Caco-2 (cell line): ENCODE results near the gene DNAJB2. TPM values are rescaled to one million over a fixed set of nuclear protein-coding genes. Genes with fewer than 3 reads are reported as not detected.
A peak's percentile ranks its signal among the peaks of the same experiment; 100 is the strongest.

Experiments
- BruUV-seq: library from RNA; stranded (reverse); fragments of 400-500 nt; replicated peaks from 2 replicates; lab custom pipeline; 2021; lab: Mats Ljungman, UMichigan
- CTCF ChIA-PET: fragments of 300-600 bp; sonication (Branson Sonifier 250); formaldehyde crosslinking; loops from one replicate; lab custom pipeline; 2022; ENCODE audit warnings: antibody characterized with exemption; lab: Charles Lee
- POLR2A ChIA-PET: fragments of 300-600 bp; sonication (Branson Sonifier 250); formaldehyde crosslinking; loops from one replicate; lab custom pipeline; 2022; ENCODE audit warnings: antibody characterized with exemption; lab: Charles Lee
- DNase-seq, 2 experiments: peaks; one replicate each; pipeline versions ENCODE4 v3.0.0 to v3.0.0-alpha.2; 2020 to 2022
- H3K27me3 ChIP-seq: replicated peaks from 2 replicates; pipeline ENCODE4 v1.6.0; 2011; ENCODE audit warnings: low read length; ENCODE audit not compliant: control insufficient read depth, insufficient read depth
- H3K36me3 ChIP-seq: 2 replicates; pipeline ENCODE4 v1.5.1; 2011; ENCODE audit warnings: low read length; ENCODE audit not compliant: control insufficient read depth, insufficient read depth
- H3K4me1 ChIP-seq: fragments of 250-450 bp; sonication (Bioruptor Pico); 2 replicates; pipeline ENCODE4 v1.5.1; 2020; ENCODE audit warnings: mild to moderate bottlenecking
- H3K4me3 ChIP-seq: 2 replicates; pipeline ENCODE4 v1.5.1; 2011; ENCODE audit warnings: low read depth, mild to moderate bottlenecking, control low read depth, low read length
- H3K9me3 ChIP-seq: fragments of 250-450 bp; sonication (Bioruptor Pico); 2 replicates; pipeline ENCODE4 v1.5.1; 2020; ENCODE audit warnings: mild to moderate bottlenecking, moderate library complexity
- H3K27ac Mint-ChIP-seq: one replicate; pipeline ENCODE4 v1.8.0; 2022; ENCODE audit warnings: mixed read lengths; ENCODE audit not compliant: unreplicated experiment
- H3K27me3 Mint-ChIP-seq: one replicate; pipeline ENCODE4 v1.8.0; 2022; ENCODE audit warnings: mixed read lengths; ENCODE audit not compliant: insufficient read depth, unreplicated experiment
- H3K36me3 Mint-ChIP-seq: one replicate; pipeline ENCODE4 v1.8.0; 2022; ENCODE audit warnings: mild to moderate bottlenecking, mixed read lengths; ENCODE audit not compliant: insufficient read depth, unreplicated experiment
- H3K4me1 Mint-ChIP-seq: one replicate; pipeline ENCODE4 v1.8.0; 2022; ENCODE audit warnings: low read depth, mixed read lengths; ENCODE audit not compliant: unreplicated experiment
- H3K4me3 Mint-ChIP-seq: one replicate; pipeline ENCODE4 v1.8.0; 2022; ENCODE audit warnings: mild to moderate bottlenecking, moderate library complexity, mixed read lengths; ENCODE audit not compliant: unreplicated experiment
- H3K9me3 Mint-ChIP-seq: one replicate; pipeline ENCODE4 v1.8.0; 2022; ENCODE audit warnings: mixed read lengths; ENCODE audit not compliant: unreplicated experiment
- intact Hi-C: fragments of 100-400 bp; cut with micrococcal nuclease; formaldehyde crosslinking; loops from one replicate; pipeline ENCODE4 v1.10.0; 2022; ENCODE audit not compliant: unreplicated experiment
- total RNA-seq: library from RNA; stranded (reverse); gene quantifications from 2 replicates; pipeline ENCODE4 v1.2.3, GENCODE V29; 2022
- TF ChIP-seq, protein P1 (sequence below), 2 experiments: fragments of 200-600 bp in 1 of 2; IDR thresholded peaks; 1 replicate in 1 of 2; 2 replicates in 1 of 2; pipeline versions ENCODE4 v1.5.1 to v1.8.0; 2011 to 2022; ENCODE audit warnings: antibody characterized with exemption in 1 of 2, control low read depth in 1 of 2, inconsistent platforms in 1 of 2, low read depth in 1 of 2, low read length in 1 of 2, mild to moderate bottlenecking in 1 of 2, moderate library complexity in 1 of 2; ENCODE audit not compliant: insufficient read depth in 1 of 2, severe bottlenecking in 1 of 2, unreplicated experiment in 1 of 2

The DNAJB2 gene
- total RNA-seq, 1 experiment from 2014 or later = 61.2 TPM

DNA sequence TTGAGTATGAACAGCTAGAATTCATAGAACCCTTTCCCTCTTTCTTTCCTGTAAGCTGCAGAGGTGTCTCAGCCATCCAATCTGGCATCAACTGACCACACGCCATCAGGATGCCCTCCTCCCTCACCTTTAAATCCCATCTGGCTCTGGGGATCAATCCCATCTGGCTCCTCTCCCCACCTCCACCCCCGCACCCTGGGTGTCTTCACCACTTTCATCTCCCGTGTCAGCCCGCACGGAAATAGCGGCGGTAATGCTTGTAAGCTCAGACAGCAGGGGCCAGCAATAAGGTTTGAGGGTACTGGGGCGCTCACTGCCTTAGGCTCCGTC, 26.6 kb upstream of the DNAJB2 start:
- Mint-ChIP-seq H3K9me3 (no peaks in the 10 kb centered on the region), H3K4me1 (peaks cover 37% of the 10 kb centered on the region), H3K36me3 (peaks cover 8% of the 10 kb centered on the region), H3K27me3 (peaks cover 4% of the 10 kb centered on the region), H3K27ac (no peak overlapping the region), H3K4me3 (no peak overlapping the region)
- Histone ChIP-seq H3K36me3 (no peaks in the 10 kb centered on the region; the same call in 1 of the 2 replicates), H3K4me1 (peaks cover 31% of the 10 kb centered on the region), H3K4me3 (no peak overlapping the region; the same call in 1 of the 2 replicates), H3K27me3 (no peaks in the 10 kb centered on the region), H3K9me3 (no peaks in the 10 kb centered on the region)
- BruUV-seq = no TSS peak
- TF ChIP-seq, protein P1, sequence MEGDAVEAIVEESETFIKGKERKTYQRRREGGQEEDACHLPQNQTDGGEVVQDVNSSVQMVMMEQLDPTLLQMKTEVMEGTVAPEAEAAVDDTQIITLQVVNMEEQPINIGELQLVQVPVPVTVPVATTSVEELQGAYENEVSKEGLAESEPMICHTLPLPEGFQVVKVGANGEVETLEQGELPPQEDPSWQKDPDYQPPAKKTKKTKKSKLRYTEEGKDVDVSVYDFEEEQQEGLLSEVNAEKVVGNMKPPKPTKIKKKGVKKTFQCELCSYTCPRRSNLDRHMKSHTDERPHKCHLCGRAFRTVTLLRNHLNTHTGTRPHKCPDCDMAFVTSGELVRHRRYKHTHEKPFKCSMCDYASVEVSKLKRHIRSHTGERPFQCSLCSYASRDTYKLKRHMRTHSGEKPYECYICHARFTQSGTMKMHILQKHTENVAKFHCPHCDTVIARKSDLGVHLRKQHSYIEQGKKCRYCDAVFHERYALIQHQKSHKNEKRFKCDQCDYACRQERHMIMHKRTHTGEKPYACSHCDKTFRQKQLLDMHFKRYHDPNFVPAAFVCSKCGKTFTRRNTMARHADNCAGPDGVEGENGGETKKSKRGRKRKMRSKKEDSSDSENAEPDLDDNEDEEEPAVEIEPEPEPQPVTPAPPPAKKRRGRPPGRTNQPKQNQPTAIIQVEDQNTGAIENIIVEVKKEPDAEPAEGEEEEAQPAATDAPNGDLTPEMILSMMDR (IDR thresholded peaks at IDR 0.05; ENCODE audit: insufficient read depth in 1 of 2, low read depth in 1 of 2, low read length in 1 of 2, severe bottlenecking in 1 of 2, unreplicated experiment in 1 of 2) = no peak
- CTCF ChIA-PET = interaction anchor here (0.5 to 3.3 kb wide), 4 partner anchors 22 to 135 kb away, joined by 4 to 22 read pairs (median 5); partner anchors contain the start of gene DNPEP
- intact Hi-C loops = no loop called here
- no peak for DNase-seq
- POLR2A ChIA-PET = interaction anchor here (0.6 kb wide), 2 partner anchors 293 to 513 kb away, joined by 3 to 6 read pairs; partner anchors contain the start of gene CDK5R2

DNA sequence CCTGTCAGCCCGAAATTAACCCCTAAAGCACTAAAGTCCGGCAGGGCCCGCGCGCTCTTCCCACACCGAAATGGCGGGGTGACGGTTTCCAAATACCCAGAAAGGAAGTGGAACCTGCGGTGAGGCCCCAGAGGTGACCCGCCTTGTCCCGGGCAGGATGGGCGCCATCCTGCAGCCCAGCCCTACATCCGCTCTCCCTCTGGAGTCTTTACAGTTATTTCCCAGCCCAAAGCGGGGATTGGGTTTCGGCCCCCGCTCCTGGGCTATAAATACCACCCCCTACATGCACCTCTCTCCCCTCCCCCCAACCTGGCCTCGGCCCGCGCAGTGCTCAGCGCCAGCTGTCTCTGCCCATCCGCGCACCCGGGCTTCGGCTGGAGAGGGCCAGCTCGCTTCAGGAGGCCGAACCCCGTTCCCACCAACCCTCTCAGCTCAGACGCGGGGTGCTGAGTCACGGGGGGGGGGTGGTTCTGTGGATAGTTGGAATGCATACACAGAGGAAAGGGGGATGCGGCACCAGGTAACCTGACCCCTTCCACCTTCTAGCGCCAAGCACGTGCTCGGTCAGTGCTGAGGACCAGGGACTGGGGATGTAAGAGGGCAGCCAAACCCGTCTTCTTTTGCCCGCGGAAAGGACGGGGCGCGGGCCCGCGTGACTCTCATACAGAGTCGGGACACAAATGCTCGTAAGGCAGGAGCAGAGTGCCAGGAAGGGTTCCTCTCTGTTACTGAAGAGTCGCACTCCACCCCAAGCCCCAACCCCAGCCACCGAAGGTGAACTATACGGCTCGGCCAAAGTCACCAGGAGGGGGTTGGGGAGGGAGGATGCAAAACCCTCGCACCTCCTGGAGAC, 26.0 kb upstream of the DNAJB2 start, which contains the start of gene TUBA4B:
Gene TUBA4B, plus strand, starts transcription at position 344 of the 853 bp plus-strand sequence. Its CDS starts 165 bp downstream, at position 509.
- BruUV-seq = TSS peak; percentile 58
- intact Hi-C loops = no loop called here
- Histone ChIP-seq H3K9me3 (no peaks in the 10 kb centered on the region), H3K4me3 (peak within 1 kb of the TSS; percentile 48), H3K4me1 (peaks cover 28% of the 10 kb centered on the region), H3K36me3 (no peaks in the 10 kb centered on the region; the same call in 1 of the 2 replicates), H3K27me3 (no peaks in the 10 kb centered on the region)
- TF ChIP-seq, protein P1 (IDR thresholded peaks at IDR 0.05; ENCODE audit: insufficient read depth in 1 of 2, low read depth in 1 of 2, low read length in 1 of 2, severe bottlenecking in 1 of 2, unreplicated experiment in 1 of 2) = no peak
- no peaks in the 10 kb centered on the region for H3K9me3 Mint-ChIP-seq
- CTCF ChIA-PET = interaction anchor here (0.5 to 3.3 kb wide), 5 partner anchors 21 to 135 kb away, joined by 4 to 22 read pairs (median 4); partner anchors contain the start of genes DNPEP and ZFAND2B
- peaks cover 4% of the 10 kb centered on the region for H3K27me3 Mint-ChIP-seq
- POLR2A ChIA-PET = interaction anchor here (0.5 to 1.7 kb wide), 5 partner anchors 8 to 514 kb away, joined by 3 to 6 read pairs (median 3); partner anchors contain the start of genes ATG9A, CDK5R2, GLB1L and STK16
- H3K4me1 Mint-ChIP-seq = peaks cover 36% of the 10 kb centered on the region
- H3K27ac Mint-ChIP-seq = no peak within 1 kb of the TSS
- DNase-seq = no peak
- peak within 1 kb of the TSS; percentile 62 for H3K4me3 Mint-ChIP-seq
- peaks cover 8% of the 10 kb centered on the region for H3K36me3 Mint-ChIP-seq
